ENCODE measurements around the gene VWA3A. TPM values are rescaled to one million over a fixed set of nuclear protein-coding genes. Genes with fewer than 3 reads are reported as not detected.

The VWA3A gene
- polyA plus RNA-seq, 1 experiment = 0.15 TPM

DNA sequence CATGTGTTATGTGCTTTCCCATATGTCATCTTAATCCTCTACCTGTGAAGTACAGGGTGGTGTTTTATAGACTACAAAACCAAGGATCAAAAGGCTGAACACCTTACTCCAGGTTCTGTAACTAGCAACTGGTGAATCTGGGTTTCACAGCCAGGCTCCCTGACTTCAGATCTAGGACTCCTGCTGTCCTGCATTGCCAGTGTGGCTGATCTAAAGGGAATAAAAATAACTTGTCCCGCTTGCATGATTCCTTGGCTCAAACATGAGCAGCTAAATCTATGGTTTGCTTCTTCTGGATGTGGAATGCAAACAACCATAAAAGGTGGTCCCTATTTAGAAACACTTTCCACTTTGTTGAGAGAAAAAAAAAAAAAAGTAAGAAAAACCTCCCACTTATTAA is 3.7 kb upstream of the VWA3A start:
- H3K4me3 ChIP-seq (ENCODE audit: low read depth, low read length) = no peak overlapping the region
- no peak for TF ChIP-seq CTCF (IDR thresholded peaks at IDR 0.05; ENCODE audit: insufficient read depth, low read depth, low read length)
- ChIA-PET CTCF (interaction anchor here (0.6 to 1.9 kb wide), 3 partner anchors 10 to 104 kb away, joined by 3 to 5 read pairs (median 3); no protein-coding TSS in a partner anchor), POLR2A (no interaction called here)
- H3K36me3 ChIP-seq (ENCODE audit: control insufficient read depth, insufficient read depth, low read length) = 0 out of 2 replicates have a peak, but pooled peaks cover 2% of the 10 kb centered on the region
- DNase-seq (ENCODE audit: low read depth) = no peak
- no peaks in the 10 kb centered on the region for H3K27me3 ChIP-seq (ENCODE audit: control insufficient read depth, insufficient read depth, low read length)

- ChIA-PET CTCF (interaction anchor here (1.0 to 1.1 kb wide), 5 partner anchors 11 to 91 kb away, joined by 3 to 8 read pairs (median 4); no protein-coding TSS in a partner anchor), POLR2A (no interaction called here)
- no peak overlapping the region for H3K4me3 ChIP-seq (ENCODE audit: low read depth, low read length)
- no peaks in the 10 kb centered on the region for H3K27me3 ChIP-seq (ENCODE audit: control insufficient read depth, insufficient read depth, low read length)
- TF ChIP-seq CTCF (IDR thresholded peaks at IDR 0.05; ENCODE audit: insufficient read depth, low read depth, low read length) = no peak
- H3K36me3 ChIP-seq (ENCODE audit: control insufficient read depth, insufficient read depth, low read length) = 0 out of 2 replicates have a peak, but pooled peaks cover 2% of the 10 kb centered on the region
- no peak for DNase-seq (ENCODE audit: low read depth)
Observed at GRCh38 chr16:22089910-22090309, 2.4 kb upstream of the VWA3A start.

DNA sequence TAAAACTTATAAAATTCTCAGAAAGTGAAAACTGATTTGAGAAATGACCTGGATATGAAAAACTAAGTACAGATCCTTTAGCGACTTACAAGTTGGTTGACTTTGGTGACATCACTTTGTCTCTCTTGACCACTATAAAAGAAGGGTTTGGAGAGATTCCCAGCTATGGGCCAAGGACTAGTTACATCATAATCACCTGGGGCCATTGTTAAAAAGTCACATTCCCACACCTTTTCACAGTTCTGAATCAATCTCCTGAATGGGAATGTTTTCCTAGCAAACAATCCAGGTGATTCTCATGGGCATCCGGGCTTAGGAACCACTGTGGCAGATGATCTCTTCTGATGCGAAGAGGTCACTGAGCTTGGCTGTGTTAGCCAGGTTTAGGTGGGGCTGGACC is 620 bp upstream of the VWA3A start:
- TF ChIP-seq CTCF (IDR thresholded peaks at IDR 0.05; ENCODE audit: insufficient read depth, low read depth, low read length) = no peak

GRCh38 chr16:22093331-22093730 is 990 bp downstream of the VWA3A start:
- CTCF ChIA-PET = interaction anchor here (1.4 to 6.1 kb wide), 3 partner anchors 15 to 95 kb away, joined by 5 to 40 read pairs (median 8); no protein-coding TSS in a partner anchor
- DNase-seq (ENCODE audit: low read depth) = no peak
- H3K4me3 ChIP-seq (ENCODE audit: low read depth, low read length) = no peak overlapping the region
- H3K27me3 ChIP-seq (ENCODE audit: control insufficient read depth, insufficient read depth, low read length) = no peaks in the 10 kb centered on the region
- no peaks in the 10 kb centered on the region for H3K36me3 ChIP-seq (ENCODE audit: control insufficient read depth, insufficient read depth, low read length)
- no peak for TF ChIP-seq CTCF (IDR thresholded peaks at IDR 0.05; ENCODE audit: insufficient read depth, low read depth, low read length)
- POLR2A ChIA-PET = no interaction called here

More for the DNA sequence above, 620 bp upstream of the VWA3A start:
- Histone ChIP-seq H3K36me3 (ENCODE audit: control insufficient read depth, insufficient read depth, low read length) (no peaks in the 10 kb centered on the region), H3K27me3 (ENCODE audit: control insufficient read depth, insufficient read depth, low read length) (no peaks in the 10 kb centered on the region), H3K4me3 (ENCODE audit: low read depth, low read length) (no peak overlapping the region)
- CTCF ChIA-PET = interaction anchor here (0.8 to 6.1 kb wide), 7 partner anchors 13 to 101 kb away, joined by 3 to 40 read pairs (median 3); partner anchors contain the start of gene MOSMO
- DNase-seq (ENCODE audit: low read depth) = no peak
- POLR2A ChIA-PET = no interaction called here

DNA sequence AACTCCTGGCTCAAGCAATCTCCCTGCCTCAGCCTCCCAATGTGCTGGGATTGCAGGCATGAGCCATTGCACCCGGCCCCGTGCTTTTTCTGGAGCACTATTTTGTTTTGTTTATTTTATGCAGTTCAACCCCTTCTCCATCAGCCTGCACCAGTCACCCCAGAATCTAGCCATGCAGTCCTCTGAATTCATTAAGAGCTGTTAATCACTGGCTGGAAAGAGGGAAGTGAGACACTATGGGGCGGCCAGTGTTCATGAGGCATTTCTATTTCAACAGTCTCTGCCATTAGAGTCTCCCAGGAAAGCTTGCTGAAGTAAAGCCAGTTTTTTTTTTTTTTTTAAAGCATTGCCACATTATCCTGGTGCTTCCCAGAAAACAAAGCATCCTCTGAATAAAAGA is 1.7 kb downstream of the VWA3A start:
- TF ChIP-seq CTCF (IDR thresholded peaks at IDR 0.05; ENCODE audit: insufficient read depth, low read depth, low read length) = no peak
- POLR2A ChIA-PET = no interaction called here
- Histone ChIP-seq H3K27me3 (ENCODE audit: control insufficient read depth, insufficient read depth, low read length) (no peaks in the 10 kb centered on the region), H3K36me3 (ENCODE audit: control insufficient read depth, insufficient read depth, low read length) (no peaks in the 10 kb centered on the region), H3K4me3 (ENCODE audit: low read depth, low read length) (no peak overlapping the region)
- CTCF ChIA-PET = interaction anchor here (2.1 to 6.1 kb wide), 3 partner anchors 15 to 95 kb away, joined by 8 to 40 read pairs (median 8); no protein-coding TSS in a partner anchor
- no peak for DNase-seq (ENCODE audit: low read depth)

All from BJ (cell line).